Activated CD8-positive, alpha-beta memory T cell treated with anti-CD3 and anti-CD28 coated beads for 24 hours (primary cell): ENCODE results near the gene SHOC2.
"Not testable (repeated sequence)": the region's sequence is repeated elsewhere in the genome, so short reads cannot be mapped to it uniquely, and the experiment has no call there.

ENCODE experiments used
- DNase-seq: peaks from one replicate; pipeline ENCODE4 v3.0.0-alpha.2; 2020

Gene SHOC2

GRCh38 chr10:110901954-110902819, 17.2 kb upstream of the SHOC2 start:
- no peak for DNase-seq

- no peak for DNase-seq
These were observed 15.8 kb upstream of the SHOC2 start for GRCh38 chr10:110903280-110904278.

- no peak for DNase-seq
These were observed 9.3 kb upstream of the SHOC2 start for GRCh38 chr10:110910138-110910537.

- no peak for DNase-seq
These were observed 7.0 kb upstream of the SHOC2 start for GRCh38 chr10:110912374-110912773.

- no peak for DNase-seq
These were observed 5.0 kb upstream of the SHOC2 start for GRCh38 chr10:110914431-110914830.

GRCh38 chr10:110915035-110915434, 4.4 kb upstream of the SHOC2 start:
- no peak for DNase-seq

- DNase-seq = not testable (repeated sequence)
These were observed 3.8 kb upstream of the SHOC2 start for GRCh38 chr10:110915600-110915999.

- no peak for DNase-seq
These were observed 2.7 kb upstream of the SHOC2 start for GRCh38 chr10:110916554-110917346.

- no peak for DNase-seq
These were observed 1.1 kb upstream of the SHOC2 start for GRCh38 chr10:110918269-110918642.

- peak; percentile 90 for DNase-seq
These were observed 608 bp upstream of the SHOC2 start, which contains the start of gene BBIP1 for GRCh38 chr10:110918643-110919348. Gene BBIP1 (minus strand): TSS chr10:110919180. CDS start chr10:110918157, 1,023 bp downstream.

GRCh38 chr10:110919971-110920881, 822 bp downstream of the SHOC2 start:
- DNase-seq = peak; percentile 66

GRCh38 chr10:110923856-110924493, 4.6 kb downstream of the SHOC2 start:
- DNase-seq = no peak

- no peak for DNase-seq
These were observed 8.1 kb downstream of the SHOC2 start for GRCh38 chr10:110927461-110927860.

GRCh38 chr10:110931769-110932381, 12.5 kb downstream of the SHOC2 start:
- no peak for DNase-seq

GRCh38 chr10:110932505-110933180, 13.2 kb downstream of the SHOC2 start:
- no peak for DNase-seq

- DNase-seq = no peak
These were observed 17.4 kb downstream of the SHOC2 start for GRCh38 chr10:110936757-110937156.

- DNase-seq = no peak
These were observed 20.0 kb downstream of the SHOC2 start for GRCh38 chr10:110939419-110939818.

- DNase-seq = no peak
These were observed 25.5 kb downstream of the SHOC2 start for GRCh38 chr10:110944792-110945396.

- DNase-seq = no peak
These were observed 27.1 kb downstream of the SHOC2 start for GRCh38 chr10:110946496-110946895.
